ENCODE measurements around the gene CACNG1. TPM values are rescaled to one million over a fixed set of nuclear protein-coding genes. Genes with fewer than 3 reads are reported as not detected.

Gene CACNG1
- total RNA-seq, 1 experiment from 2014 or later: not detected

DNA sequence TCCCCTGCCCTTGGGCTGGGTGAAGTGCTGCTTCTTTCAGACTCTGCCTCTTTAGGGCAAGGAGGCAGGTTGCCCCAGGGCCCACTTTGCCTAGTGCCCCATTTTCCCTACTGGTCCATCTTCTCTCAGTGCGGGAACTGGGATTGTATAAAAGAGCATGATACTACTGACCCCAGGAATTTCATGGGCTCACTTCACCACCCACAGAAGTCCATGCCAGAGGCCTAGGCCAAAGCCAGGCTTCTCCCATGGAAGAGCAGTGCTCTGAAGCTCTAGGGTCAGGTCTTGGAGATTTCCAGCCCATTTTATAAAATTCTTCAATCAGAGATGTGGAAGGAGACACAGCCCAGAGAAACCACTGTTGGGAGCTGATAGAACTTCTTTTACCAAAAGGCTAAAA is 5.7 kb downstream of the CACNG1 start:
- no peaks in the 10 kb centered on the region for H3K4me1 ChIP-seq (ENCODE audit: insufficient read depth, low read length)
- no peak overlapping the region for H4K5ac ChIP-seq (ENCODE audit: insufficient read length, low read depth, low read length)
- H3K79me2 ChIP-seq (ENCODE audit: insufficient read depth, low read length): no peaks in the 10 kb centered on the region
- H3K9me3 Mint-ChIP-seq: peaks cover 22 to 24% of the 10 kb centered on the region in 2 experiments
- TF ChIP-seq, protein P1, sequence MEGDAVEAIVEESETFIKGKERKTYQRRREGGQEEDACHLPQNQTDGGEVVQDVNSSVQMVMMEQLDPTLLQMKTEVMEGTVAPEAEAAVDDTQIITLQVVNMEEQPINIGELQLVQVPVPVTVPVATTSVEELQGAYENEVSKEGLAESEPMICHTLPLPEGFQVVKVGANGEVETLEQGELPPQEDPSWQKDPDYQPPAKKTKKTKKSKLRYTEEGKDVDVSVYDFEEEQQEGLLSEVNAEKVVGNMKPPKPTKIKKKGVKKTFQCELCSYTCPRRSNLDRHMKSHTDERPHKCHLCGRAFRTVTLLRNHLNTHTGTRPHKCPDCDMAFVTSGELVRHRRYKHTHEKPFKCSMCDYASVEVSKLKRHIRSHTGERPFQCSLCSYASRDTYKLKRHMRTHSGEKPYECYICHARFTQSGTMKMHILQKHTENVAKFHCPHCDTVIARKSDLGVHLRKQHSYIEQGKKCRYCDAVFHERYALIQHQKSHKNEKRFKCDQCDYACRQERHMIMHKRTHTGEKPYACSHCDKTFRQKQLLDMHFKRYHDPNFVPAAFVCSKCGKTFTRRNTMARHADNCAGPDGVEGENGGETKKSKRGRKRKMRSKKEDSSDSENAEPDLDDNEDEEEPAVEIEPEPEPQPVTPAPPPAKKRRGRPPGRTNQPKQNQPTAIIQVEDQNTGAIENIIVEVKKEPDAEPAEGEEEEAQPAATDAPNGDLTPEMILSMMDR (conservative IDR thresholded peaks at IDR 0.05): no peak
- H3K27ac Mint-ChIP-seq: no peak overlapping the region
- H2BK12ac ChIP-seq (ENCODE audit: insufficient read length, low read depth, low read length): no peak overlapping the region
- no peak overlapping the region for H3K23ac ChIP-seq (ENCODE audit: insufficient read length, low read depth, low read length)
- no peaks in the 10 kb centered on the region for H3K27me3 ChIP-seq (ENCODE audit: insufficient read depth, low read length)
- WGBS (ENCODE audit: extremely low coverage, insufficient read length, low lambda C conversion rate): no CpG with 5 or more reads among the region's 1 CpG
- peaks cover 0 to 3% of the 10 kb centered on the region in 2 experiments; a peak in 2 of 4 replicates for H3K4me1 Mint-ChIP-seq
- H3K14ac ChIP-seq (ENCODE audit: insufficient read depth, low read length): no peak overlapping the region
- no peak overlapping the region for H2AK5ac ChIP-seq (ENCODE audit: insufficient read length, low read length)
- H3T11ph ChIP-seq (ENCODE audit: low read length): no peak overlapping the region
- H3K27me3 Mint-ChIP-seq (ENCODE audit: low read depth): peaks cover 2% of the 10 kb centered on the region
- no peak overlapping the region for H3K4me2 ChIP-seq (ENCODE audit: insufficient read depth, insufficient read length, low read length)
- no peaks in the 10 kb centered on the region for H3K9me3 ChIP-seq (ENCODE audit: control insufficient read depth, low read depth, low read length)
- no peak overlapping the region for H2BK20ac ChIP-seq (ENCODE audit: low read depth, low read length, poor library complexity, severe bottlenecking)
- no peak overlapping the region for H3K4ac ChIP-seq (ENCODE audit: low read depth, low read length)
- no peak overlapping the region for H2BK15ac ChIP-seq (ENCODE audit: low read depth, low read length)
- no peak overlapping the region for H3K18ac ChIP-seq (ENCODE audit: insufficient read length, low read depth, low read length)
- peaks cover 0 to 14% (median 8%) of the 10 kb centered on the region in 3 experiments; a peak in 4 of 7 replicates for H3K36me3 Mint-ChIP-seq (ENCODE audit: insufficient read depth in 1 of 3, low read depth in 3 of 3)
- H2BK5ac ChIP-seq (ENCODE audit: insufficient read length, low read length): no peak overlapping the region
- no peak overlapping the region for H3K4me3 Mint-ChIP-seq
- H2AFZ ChIP-seq (ENCODE audit: low read length): no peak overlapping the region
- DNase-seq: no peak
- no peak overlapping the region for H3K56ac ChIP-seq (ENCODE audit: insufficient read length, low read depth, low read length)
- H3K79me1 ChIP-seq (ENCODE audit: insufficient read depth, low read depth, low read length, poor library complexity, severe bottlenecking): no peaks in the 10 kb centered on the region
- no peaks in the 10 kb centered on the region for H3K23me2 ChIP-seq (ENCODE audit: insufficient read length, low read depth, low read length, poor library complexity, severe bottlenecking)
- no peak overlapping the region for H3K27ac ChIP-seq (ENCODE audit: insufficient read length, low read depth, low read length)
- no peaks in the 10 kb centered on the region for H4K20me1 ChIP-seq (ENCODE audit: control insufficient read depth, insufficient read depth, insufficient read length)
- no peak overlapping the region for H3K9ac ChIP-seq (ENCODE audit: extremely low read depth, insufficient read length, low read length)
- no peak overlapping the region for H4K91ac ChIP-seq (ENCODE audit: insufficient read length, low read depth, low read length)
- H2BK120ac ChIP-seq (ENCODE audit: low read depth, low read length, poor library complexity, severe bottlenecking): no peak overlapping the region
- no peak overlapping the region for H4K8ac ChIP-seq (replicated peaks; ENCODE audit: insufficient read length, low read depth, low read length)

Data from H9 (cell line).